GM13977 (cell line): Measurements from ENCODE around the gene USP46.

Experiments
- DNase-seq: peaks from one replicate; pipeline ENCODE4 v3.0.0; 2012; ENCODE audit warnings: low spot score
- in situ Hi-C: fragments of 300-500 bp; cut with MboI; formaldehyde crosslinking; loops from one replicate; pipeline ENCODE4 v1.12.0; 2022; ENCODE audit warnings: low sequenced_read_pairs, low pct_unique_long_range_greater_than_20kb, mixed read lengths, inconsistent platforms; ENCODE audit not compliant: unreplicated experiment
- TF ChIP-seq, protein P1 (sequence below): IDR thresholded peaks from 2 replicates; pipeline ENCODE4 v1.5.1; 2012; ENCODE audit warnings: mild to moderate bottlenecking, control low read depth; ENCODE audit not compliant: insufficient read depth; ENCODE audit errors: extremely low read depth, missing control alignments

USP46 gene

DNA sequence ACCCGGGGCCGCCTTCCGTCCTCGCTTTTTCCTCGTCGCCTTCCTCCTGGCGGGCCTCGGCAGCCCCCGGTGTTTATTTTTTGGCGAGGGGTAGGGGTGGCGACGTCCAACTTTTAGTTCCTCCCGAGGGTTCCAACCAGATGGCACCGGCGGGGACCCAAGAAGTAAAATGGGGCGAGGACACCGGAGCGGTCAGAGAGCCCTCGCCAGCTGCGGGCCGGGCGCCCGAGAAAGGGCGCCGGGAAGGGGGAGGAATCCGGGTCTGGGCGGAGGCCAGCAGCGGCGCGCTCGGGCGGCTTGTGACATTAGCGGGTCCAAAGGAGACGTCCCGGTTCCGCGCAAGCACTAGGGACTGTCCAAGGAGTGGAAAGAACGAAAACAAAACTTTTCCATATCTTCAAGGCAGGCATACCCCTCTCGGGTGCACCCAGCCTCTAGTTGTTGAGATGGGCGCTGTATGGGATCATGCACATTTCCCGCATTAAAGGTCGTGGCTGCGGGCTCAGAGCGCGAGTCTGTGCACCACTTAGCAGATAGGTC lies 691 bp upstream of the USP46 start:
- TF ChIP-seq, protein P1, sequence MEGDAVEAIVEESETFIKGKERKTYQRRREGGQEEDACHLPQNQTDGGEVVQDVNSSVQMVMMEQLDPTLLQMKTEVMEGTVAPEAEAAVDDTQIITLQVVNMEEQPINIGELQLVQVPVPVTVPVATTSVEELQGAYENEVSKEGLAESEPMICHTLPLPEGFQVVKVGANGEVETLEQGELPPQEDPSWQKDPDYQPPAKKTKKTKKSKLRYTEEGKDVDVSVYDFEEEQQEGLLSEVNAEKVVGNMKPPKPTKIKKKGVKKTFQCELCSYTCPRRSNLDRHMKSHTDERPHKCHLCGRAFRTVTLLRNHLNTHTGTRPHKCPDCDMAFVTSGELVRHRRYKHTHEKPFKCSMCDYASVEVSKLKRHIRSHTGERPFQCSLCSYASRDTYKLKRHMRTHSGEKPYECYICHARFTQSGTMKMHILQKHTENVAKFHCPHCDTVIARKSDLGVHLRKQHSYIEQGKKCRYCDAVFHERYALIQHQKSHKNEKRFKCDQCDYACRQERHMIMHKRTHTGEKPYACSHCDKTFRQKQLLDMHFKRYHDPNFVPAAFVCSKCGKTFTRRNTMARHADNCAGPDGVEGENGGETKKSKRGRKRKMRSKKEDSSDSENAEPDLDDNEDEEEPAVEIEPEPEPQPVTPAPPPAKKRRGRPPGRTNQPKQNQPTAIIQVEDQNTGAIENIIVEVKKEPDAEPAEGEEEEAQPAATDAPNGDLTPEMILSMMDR, result no peak
- in situ Hi-C loops, result loop anchor here (10.0 kb wide), 1 partner anchor 55 kb away; no protein-coding TSS in a partner anchor
- peak; percentile 48 for DNase-seq

DNA sequence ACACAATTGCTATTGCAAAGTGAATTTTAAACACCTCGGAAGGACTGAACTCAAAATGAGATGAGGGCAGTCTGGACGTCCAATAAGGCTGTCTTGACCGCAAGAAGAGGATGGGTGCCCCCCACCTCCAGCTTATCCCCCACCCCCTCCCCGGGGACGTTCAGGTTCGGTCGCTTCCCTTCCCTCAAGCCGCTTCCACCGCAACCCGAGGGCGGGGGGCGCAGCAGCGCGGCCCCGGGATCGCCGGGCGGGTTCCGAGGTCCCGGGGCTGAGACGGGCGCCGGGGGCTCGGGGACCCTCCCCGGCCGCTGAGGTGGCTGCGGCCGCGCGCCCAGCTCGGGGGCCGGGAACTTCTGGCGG lies 480 bp downstream of the USP46 start:
- no peak for DNase-seq
- in situ Hi-C loops, result no loop called here
- TF ChIP-seq, protein P1, result no peak

GRCh38 chr4:52657618-52658501 lies 1.2 kb downstream of the USP46 start:
- peak; percentile 28 for DNase-seq
- in situ Hi-C loops, result no loop called here
- TF ChIP-seq, protein P1, result no peak

- TF ChIP-seq, protein P1, result no peak
- no peak for DNase-seq
- in situ Hi-C loops, result no loop called here
These were observed 1.8 kb downstream of the USP46 start for GRCh38 chr4:52657292-52657617.

DNA sequence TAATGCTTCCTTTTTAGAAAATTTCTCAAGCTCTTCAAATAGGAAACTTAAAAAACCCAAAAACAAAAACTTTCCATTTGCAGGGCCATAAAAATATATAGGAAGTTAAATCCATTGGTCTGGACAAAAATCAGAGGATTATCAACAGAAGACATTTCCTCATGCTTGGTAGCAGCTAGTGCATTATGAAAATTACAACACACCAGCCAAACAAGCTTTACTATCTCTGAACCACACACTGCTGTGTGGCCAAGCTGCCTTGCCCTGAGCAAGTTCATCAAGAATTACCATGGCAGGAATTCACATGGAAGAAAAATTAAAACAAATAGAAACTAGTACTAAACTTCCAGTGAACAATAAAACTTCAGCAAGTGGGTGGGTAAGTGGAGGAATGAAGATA lies 3.6 kb downstream of the USP46 start:
- TF ChIP-seq, protein P1, result no peak
- in situ Hi-C loops, result no loop called here
- no peak for DNase-seq

- in situ Hi-C loops, result no loop called here
- no peak for DNase-seq
- TF ChIP-seq, protein P1, result no peak
These were observed 7.0 kb downstream of the USP46 start for GRCh38 chr4:52651996-52652672.
